ENCODE results near the gene NAB1.

- TF ChIP-seq, protein P1, sequence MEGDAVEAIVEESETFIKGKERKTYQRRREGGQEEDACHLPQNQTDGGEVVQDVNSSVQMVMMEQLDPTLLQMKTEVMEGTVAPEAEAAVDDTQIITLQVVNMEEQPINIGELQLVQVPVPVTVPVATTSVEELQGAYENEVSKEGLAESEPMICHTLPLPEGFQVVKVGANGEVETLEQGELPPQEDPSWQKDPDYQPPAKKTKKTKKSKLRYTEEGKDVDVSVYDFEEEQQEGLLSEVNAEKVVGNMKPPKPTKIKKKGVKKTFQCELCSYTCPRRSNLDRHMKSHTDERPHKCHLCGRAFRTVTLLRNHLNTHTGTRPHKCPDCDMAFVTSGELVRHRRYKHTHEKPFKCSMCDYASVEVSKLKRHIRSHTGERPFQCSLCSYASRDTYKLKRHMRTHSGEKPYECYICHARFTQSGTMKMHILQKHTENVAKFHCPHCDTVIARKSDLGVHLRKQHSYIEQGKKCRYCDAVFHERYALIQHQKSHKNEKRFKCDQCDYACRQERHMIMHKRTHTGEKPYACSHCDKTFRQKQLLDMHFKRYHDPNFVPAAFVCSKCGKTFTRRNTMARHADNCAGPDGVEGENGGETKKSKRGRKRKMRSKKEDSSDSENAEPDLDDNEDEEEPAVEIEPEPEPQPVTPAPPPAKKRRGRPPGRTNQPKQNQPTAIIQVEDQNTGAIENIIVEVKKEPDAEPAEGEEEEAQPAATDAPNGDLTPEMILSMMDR (IDR thresholded peaks at IDR 0.05; ENCODE audit: insufficient read depth, low read length), result no peak
- no peak for TF ChIP-seq GABPA (IDR thresholded peaks at IDR 0.05; ENCODE audit: low read depth)
Measured at GRCh38 chr2:190698895-190699294, 50.0 kb downstream of the NAB1 start.

All from HL-60 (cell line).